HL-60/S4 treated with retinoic acid at 250 ng/mL for 4 days and 3 days (cell line): ENCODE data around the gene SALL1.

Source experiments
- in situ Hi-C: fragments of 300-500 bp; cut with MboI; formaldehyde crosslinking; loops from 2 replicates; pipeline ENCODE4 v1.7.0; 2022; ENCODE audit warnings: low sequenced_read_pairs

SALL1 gene

GRCh38 chr16:51157698-51158097 is 6.6 kb upstream of the SALL1 start:
- in situ Hi-C loops = no loop called here

DNA sequence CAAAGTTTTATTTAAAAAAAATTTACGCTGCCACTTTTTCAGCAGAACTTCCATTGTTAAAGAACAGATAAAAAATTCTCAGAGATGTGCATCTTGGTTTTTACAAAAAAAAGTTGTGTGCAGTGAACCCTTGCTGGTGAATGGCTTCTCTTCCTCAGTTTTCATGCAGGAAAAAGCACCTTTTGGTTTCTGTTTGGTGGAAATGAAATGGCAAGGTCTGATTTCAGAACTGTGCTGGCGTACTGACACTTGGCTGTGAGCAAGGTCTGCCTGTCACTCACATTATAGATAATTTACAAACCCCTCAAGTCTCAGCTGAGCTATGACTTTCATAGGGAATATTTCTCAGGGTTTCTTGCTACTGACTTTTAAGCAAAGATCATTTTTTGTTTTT is 5.7 kb upstream of the SALL1 start:
- in situ Hi-C loops = no loop called here

DNA sequence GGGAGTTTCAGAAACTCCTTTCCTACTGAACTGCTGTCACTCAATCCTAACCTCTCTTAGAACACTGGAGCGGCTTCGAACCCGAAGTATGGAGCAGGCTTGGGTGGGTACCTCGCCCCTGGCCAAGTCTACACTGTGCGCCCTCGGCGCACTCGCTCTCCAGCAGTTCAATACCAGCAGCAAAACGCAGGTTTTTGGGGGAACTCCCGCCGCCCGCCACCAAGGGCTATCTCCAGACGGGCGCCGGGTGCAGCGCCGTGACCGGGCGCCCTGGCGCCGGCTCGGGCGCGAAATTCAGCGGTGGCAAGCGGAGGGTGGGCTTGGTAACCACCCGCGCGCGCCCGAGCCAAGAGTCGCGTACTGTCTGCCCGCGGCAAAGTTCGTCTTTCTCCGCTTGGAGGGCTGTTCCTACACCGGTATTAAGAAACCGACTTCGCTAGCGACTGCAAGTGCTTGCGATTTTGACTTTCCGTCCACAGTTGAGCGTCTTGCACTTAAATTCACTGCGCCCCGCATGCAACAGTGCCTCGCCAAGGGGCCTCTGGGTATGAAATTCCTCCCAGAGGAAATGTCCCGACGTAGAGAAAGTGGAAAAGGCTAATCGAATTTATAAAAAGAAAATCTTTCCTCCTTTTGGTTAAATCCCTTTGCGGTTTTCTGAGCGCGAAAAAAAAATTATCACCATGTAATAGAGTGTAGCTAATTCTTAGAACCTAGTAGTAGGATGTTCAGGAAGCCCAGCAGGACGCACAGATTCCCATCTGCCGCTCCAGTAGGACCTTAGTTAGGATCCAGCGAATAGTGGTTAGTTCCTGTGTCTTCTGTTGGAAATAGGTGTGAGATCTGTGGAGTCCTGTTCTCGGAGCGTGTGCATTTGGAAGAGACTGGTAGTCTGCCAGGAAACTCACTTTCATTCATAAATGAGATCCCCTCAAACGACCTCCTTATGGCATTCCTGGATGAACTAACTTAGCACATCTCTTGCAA is 5.0 kb upstream of the SALL1 start:
- in situ Hi-C loops = no loop called here

GRCh38 chr16:51155199-51155607 is 4.1 kb upstream of the SALL1 start:
- in situ Hi-C loops = no loop called here

- in situ Hi-C loops = no loop called here
Observed at GRCh38 chr16:51154271-51155171, 3.5 kb upstream of the SALL1 start.

GRCh38 chr16:51153577-51154031 is 2.5 kb upstream of the SALL1 start:
- in situ Hi-C loops = no loop called here

DNA sequence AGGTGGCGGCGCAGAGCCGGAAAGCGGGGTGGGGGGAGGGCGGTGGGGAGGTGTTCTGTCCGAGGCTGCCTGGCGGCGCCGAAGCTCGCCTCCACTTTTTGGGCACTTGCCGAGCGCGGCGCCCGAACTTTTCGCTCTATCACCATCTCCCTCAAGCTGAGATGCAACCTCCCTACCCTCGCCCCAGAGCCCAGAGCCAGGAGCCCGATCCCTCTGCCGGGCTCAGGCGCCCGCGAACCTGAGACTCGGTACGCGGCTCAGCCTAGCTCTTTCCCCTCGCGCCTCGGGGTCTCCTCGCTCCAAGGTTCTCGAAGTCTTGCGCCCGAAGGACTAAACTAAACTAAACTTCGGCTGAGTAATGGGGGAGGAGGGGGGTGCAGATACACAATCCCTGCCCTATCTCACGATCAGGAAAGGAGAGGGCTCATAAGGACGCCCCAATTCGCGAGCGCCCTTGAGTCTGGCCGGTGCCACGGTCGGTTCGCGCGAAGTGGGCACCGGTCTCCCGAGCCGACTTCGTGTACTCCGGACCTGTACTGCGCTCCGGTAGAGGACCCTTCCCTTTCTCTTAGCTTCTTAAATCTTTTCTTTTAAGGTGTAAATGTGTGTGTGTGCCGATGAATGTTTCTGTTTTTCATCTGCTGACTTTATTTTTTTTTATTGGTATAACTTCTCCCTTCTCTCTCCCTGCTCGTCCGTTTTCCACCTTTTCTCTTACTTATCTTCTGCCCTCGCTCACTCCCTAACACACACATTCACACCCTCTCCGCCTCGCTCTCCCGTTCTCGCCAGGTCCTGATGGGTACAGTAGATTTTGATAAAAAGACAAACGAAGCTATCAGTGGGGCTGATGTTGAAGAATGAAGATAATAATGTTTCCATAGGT is 1.9 kb upstream of the SALL1 start:
- in situ Hi-C loops = no loop called here

DNA sequence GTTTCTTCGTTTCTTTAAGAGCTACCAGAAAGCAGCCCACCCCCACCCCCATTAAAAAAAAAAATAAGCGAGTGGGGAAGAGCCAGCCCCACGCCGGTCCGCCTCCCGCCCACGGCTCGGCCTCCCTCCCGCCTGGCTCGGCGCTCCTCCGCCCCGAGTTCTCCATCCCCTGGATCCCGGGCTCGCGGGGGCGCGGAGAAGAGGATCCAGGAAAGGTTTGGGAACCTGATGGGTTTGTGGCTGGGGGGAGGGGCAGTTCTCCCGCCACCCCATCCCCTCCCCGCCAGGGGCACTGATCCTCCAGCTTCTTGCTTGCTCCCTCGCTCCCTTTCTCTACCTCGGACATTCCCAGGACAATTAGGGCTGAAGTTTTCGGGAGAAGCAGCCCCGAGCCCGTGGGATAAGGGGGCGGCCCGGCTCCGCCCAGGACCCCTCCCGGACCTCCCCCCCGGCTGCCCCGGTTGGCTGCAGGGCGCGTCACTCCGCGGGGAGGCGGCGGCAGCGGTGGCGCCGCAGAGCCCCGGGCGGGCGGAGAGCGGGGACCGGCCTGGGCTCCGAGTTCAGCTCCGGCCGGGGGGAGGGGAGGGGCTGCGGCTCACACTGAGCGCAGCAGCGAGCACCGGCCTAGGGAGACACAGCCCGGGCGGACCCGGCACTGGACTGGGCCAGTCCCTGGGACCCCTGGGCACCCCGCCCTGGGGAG is 1.0 kb upstream of the SALL1 start:
- in situ Hi-C loops = no loop called here

- in situ Hi-C loops = no loop called here
Observed at GRCh38 chr16:51151435-51151960, 428 bp upstream of the SALL1 start.

- in situ Hi-C loops = no loop called here
Observed at GRCh38 chr16:51150165-51150887, 744 bp downstream of the SALL1 start.

DNA sequence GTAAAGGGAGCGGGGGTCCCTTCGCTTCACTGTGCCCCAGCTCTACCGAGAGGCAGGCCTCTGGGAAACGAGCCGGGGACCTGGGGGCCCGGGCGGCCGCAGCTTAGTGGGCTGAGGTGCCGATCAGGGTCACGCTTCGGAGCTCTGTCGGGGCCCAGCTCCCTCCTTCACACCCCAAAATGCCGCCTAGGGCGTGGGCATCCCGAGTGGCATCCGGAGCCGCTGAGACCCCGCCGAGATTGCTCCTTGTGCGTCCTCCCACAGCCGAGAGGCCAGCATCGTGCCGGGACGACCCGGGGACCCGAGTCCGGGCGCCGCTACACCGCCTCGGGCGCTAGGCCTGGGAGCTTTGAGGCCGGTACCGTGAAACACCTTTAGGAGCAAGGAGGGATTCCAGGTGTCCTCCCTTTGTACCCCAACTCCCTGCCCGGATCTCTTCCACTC is 1.3 kb downstream of the SALL1 start:
- in situ Hi-C loops = no loop called here

DNA sequence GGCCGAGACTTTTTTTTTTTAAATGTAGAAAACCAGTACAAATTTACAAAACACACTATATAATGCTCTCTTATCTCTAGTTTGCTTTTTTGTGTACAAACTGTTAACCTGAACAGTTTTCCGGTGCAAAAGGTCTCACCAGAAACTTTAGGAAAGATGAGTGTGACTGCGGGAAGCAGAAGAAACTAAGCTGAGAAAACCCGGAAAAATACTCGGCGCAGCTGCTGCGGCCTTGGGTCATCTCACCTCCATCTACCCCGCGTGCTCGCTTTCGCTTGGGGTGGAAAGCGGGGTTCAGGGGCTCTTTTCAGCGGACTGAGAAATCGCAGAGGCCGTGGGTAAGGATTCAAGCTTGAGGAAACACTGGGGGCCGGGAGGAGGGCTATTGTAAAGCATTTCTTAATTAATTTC is 1.8 kb downstream of the SALL1 start:
- in situ Hi-C loops = no loop called here

DNA sequence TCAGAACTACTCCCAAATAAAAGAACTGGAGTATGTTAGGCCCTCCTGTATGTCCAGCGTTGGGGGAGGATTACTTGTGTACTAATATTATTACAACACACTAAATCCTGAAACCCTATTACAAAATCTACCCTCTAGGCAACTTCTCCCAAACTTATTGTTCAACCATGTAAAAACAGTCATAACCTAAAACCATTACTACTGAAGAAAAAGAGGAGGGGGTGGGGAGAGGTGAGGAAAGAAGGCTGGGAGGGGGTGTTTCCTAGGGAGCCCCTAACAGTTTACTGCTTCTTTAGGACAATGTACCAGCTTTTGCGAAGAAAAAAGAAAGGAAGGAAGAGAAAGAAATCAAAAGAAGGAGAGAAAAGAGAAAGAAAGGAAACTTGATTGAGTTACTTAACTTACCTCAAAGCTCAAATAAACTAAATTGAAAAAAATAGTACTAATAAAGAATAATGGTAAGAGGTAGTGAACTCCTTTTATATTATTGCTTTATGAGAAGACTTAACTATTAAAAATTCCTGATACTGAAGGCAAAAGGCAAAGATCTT is 2.3 kb downstream of the SALL1 start:
- in situ Hi-C loops = no loop called here

DNA sequence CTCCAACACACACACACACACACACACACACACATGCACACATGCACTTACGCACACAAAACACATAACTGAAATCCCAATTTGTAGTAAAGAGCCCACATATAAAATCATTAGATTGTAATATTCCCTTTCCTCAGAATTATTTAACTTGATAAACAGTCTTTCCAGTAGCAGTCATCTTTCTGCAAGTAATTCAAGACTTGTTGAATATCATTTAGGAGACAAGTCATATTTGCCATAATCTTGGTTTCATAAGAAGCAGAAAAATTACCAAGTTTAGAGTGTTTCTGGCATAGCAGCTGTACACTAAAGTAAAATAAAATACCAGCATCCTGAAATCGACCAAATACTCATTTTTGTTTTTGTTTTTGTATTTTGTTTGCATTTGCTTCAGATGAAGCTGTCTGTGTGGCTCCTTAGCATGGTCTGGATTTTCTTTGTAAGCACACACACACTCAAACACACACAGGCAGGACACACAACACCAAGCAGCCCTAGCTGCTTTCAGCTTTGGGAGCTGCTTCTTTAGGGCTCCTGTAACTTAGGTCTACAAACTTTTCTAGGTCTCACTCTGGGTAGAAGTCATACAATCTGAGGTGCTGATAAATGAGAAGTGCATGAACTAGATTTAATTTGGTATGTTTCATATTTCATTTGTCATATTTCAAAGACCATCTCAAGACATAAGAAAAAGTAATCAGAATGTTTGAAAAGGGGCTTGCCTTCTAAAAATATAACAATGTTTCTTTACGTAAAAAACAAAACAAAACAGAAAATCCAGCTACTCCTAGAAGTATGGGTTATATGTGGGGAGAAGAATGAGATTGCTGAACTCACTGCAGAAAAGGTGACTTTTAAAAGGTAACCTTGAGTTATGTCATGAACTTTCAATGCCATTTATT is 3.0 kb downstream of the SALL1 start:
- in situ Hi-C loops = no loop called here

GRCh38 chr16:51146256-51146924 is 4.7 kb downstream of the SALL1 start:
- in situ Hi-C loops = no loop called here

DNA sequence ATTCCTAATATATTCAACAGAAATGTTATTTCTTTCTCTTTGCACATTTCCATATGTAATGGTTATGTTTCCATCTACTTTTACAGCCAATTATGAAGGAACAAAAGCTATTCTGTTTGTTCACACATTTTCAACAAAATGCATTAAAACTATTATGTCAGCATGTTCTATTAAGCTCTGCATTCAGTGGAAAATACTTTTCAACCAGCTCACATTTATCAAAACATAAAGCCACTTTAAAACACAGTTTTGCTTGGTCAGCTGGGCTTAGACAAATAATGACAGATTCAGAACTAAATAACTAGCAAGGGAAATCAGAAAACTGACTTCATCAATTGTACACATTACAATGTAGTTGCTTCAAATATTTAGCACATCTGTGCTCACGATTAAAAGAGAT is 6.9 kb downstream of the SALL1 start:
- in situ Hi-C loops = no loop called here
